Measurements from ENCODE around the gene ZC3H18. TPM values are rescaled to one million over a fixed set of nuclear protein-coding genes. Genes with fewer than 3 reads are reported as not detected.

ZC3H18 gene
- total RNA-seq, 1 donor from 2014 or later, result 88.5 TPM

- Mint-ChIP-seq H3K27ac (ENCODE audit: unreplicated experiment) (no peak overlapping the region), H3K9me3 (no peaks in the 10 kb centered on the region)
Observed at GRCh38 chr16:88616736-88617135, 46.5 kb downstream of the ZC3H18 start.

GRCh38 chr16:88617268-88618031, 47.2 kb downstream of the ZC3H18 start:
- Mint-ChIP-seq H3K4me3 (no peak overlapping the region), H3K4me1 (peaks cover 9% of the 10 kb centered on the region), H3K27ac (ENCODE audit: unreplicated experiment) (no peak overlapping the region), H3K36me3 (ENCODE audit: low read depth) (no peaks in the 10 kb centered on the region), H3K27me3 (ENCODE audit: low read depth) (no peaks in the 10 kb centered on the region), H3K9me3 (no peaks in the 10 kb centered on the region)
- no peak for TF ChIP-seq CTCF (conservative IDR thresholded peaks at IDR 0.05)
- DNase-seq (ENCODE audit: low read depth, low spot score), result no peak

More at GRCh38 chr16:88616736-88617135, 46.5 kb downstream of the ZC3H18 start:
- no peaks in the 10 kb centered on the region for H3K36me3 Mint-ChIP-seq (ENCODE audit: low read depth)
- H3K4me1 Mint-ChIP-seq, result peaks cover 9% of the 10 kb centered on the region
- H3K4me3 Mint-ChIP-seq, result no peak overlapping the region
- TF ChIP-seq CTCF (conservative IDR thresholded peaks at IDR 0.05), result no peak
- DNase-seq (ENCODE audit: low read depth, low spot score), result no peak
- H3K27me3 Mint-ChIP-seq (ENCODE audit: low read depth), result no peaks in the 10 kb centered on the region

GRCh38 chr16:88618182-88618955, 48.2 kb downstream of the ZC3H18 start:
- DNase-seq (ENCODE audit: low read depth, low spot score), result no peak
- H3K36me3 Mint-ChIP-seq (ENCODE audit: low read depth), result no peaks in the 10 kb centered on the region
- no peaks in the 10 kb centered on the region for H3K27me3 Mint-ChIP-seq (ENCODE audit: low read depth)
- no peak overlapping the region for H3K27ac Mint-ChIP-seq (ENCODE audit: unreplicated experiment)
- TF ChIP-seq CTCF (conservative IDR thresholded peaks at IDR 0.05), result no peak
- no peak overlapping the region for H3K4me3 Mint-ChIP-seq
- no peaks in the 10 kb centered on the region for H3K9me3 Mint-ChIP-seq
- peaks cover 9% of the 10 kb centered on the region for H3K4me1 Mint-ChIP-seq

- no peak overlapping the region for H3K27ac Mint-ChIP-seq (ENCODE audit: unreplicated experiment)
- H3K4me1 Mint-ChIP-seq, result peaks cover 9% of the 10 kb centered on the region
- no peak for DNase-seq (ENCODE audit: low read depth, low spot score)
- no peak overlapping the region for H3K4me3 Mint-ChIP-seq
- H3K36me3 Mint-ChIP-seq (ENCODE audit: low read depth), result no peaks in the 10 kb centered on the region
- no peaks in the 10 kb centered on the region for H3K27me3 Mint-ChIP-seq (ENCODE audit: low read depth)
- no peak for TF ChIP-seq CTCF (conservative IDR thresholded peaks at IDR 0.05)
- no peaks in the 10 kb centered on the region for H3K9me3 Mint-ChIP-seq
Observed at GRCh38 chr16:88618956-88619667, 48.9 kb downstream of the ZC3H18 start.

Measured in neural crest cell (in vitro differentiated cells).